HG02678 (cell line): ENCODE results near the gene ADGRG3.

Experiments used
- ATAC-seq: cut with Tn5 transposase; IDR thresholded peaks from one replicate; pipeline ENCODE4 v1.9.1; 2021; ENCODE audit warnings: mild to moderate bottlenecking, moderate library complexity; ENCODE audit not compliant: unreplicated experiment

Gene ADGRG3

DNA sequence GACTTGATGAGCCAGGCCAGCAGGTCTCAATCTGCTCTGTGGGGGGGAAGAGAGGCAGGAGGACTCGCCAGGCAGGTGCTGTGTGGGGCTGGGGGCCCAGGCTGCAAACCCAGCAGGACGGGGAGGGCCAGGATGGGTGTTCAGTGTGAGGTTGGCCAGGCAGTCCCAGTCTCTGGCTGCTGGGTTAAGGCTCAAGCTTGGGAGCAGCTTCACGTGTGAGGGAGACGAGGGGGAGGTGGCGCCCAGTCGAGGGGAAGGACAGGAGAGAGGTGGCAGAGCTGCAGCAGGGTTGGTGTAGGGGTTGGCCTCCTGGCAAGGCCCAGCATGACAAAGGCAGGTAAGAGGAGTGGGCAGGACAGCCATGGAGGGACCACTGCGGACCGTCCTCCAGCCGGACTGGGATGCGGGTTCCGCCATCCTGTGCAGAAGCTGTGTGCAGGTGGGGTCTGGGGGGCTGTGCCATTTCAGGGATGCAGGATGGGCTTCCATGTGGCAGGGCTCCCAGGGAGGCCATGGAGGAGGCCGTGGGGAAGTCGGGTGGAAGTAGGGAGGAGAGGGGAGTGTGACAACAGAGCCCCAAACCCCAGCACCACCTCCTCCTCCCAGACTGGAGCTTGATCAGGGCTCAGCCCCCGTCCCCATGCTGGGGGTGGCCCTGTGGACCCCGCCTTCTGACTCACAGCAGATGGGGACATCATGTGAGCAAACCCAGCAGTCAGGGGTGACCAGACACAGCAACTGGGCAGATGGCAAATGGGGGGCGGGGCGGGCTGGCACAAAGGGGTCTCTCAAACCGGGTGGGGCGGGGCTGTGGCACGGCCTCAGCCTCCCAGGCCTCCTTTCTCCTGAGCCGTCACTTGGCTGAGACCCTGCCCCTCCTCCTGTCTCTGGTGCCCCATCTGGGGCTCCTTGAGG lies 36.9 kb upstream of the ADGRG3 start:
- no peak for ATAC-seq

DNA sequence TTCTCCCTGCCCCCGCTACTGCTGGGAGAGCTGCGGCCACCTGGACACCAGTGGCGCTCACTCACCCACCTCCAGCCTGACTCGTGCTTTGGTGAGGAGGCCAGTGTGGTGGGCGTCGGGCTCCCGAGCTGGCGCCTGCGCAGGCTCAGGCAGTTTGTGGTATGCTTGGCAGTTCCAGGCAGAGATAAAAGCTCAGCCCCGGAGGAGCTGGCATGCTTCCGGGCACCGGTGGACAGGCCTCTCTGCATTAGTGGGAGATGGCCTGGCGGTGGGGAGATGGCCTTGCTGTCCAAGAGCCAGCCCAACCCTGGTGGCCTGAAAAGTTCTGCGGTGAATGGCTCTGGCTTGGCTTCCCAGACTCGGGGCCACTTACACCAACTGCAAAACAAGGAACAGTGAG lies 35.5 kb upstream of the ADGRG3 start:
- no peak for ATAC-seq

DNA sequence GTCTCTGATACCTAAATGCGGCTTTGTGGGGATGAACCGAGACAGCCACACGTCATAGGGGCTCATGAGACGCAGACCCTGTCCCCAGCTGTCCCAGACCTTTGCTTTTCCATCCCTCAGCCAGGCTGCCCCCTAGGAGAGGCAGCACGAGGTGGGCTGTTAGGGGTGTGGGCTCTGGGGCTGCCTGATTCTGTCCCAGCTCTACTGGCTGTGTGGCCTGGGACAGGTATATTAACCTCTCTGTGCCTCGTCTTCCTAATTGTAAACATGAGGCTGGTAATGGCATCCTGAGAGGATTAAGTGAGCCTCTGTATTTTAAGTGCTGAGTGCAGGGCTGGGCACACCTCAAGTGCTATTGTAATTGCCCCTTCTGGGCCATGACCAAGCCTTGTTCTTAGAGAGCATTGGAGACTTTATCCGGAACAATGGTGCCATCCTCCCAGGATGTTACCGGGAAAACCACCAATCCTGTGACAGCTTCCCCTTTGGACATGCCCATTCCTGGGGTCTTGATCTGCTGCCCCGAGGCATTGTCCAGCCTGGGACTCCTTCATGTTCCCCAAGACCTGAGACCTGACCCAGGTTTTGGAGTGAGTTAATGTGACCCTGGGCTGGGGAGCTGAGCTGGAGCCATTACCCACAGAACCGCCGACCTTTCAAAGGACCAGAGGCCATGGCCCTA lies 34.6 kb upstream of the ADGRG3 start:
- ATAC-seq: no peak

DNA sequence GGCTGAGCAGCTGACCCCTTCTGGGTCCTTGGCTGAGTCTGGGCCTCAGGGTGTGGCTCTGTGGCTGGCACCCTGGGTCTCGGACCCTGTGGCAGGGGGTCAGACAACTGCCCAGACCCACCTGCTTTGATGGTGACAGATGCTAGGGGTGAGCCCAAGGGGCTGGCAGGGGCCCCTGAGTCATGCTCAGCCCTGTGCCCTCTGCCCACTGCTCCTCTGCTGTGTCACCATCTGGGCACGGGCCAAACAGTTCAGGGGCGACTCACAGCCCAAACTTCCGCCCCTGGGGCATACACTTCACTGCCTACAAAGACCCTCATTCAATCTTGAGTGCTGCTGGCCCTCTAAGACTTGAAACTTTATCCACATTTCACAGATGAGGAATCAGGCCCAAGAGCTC lies 33.9 kb upstream of the ADGRG3 start:
- ATAC-seq: no peak

DNA sequence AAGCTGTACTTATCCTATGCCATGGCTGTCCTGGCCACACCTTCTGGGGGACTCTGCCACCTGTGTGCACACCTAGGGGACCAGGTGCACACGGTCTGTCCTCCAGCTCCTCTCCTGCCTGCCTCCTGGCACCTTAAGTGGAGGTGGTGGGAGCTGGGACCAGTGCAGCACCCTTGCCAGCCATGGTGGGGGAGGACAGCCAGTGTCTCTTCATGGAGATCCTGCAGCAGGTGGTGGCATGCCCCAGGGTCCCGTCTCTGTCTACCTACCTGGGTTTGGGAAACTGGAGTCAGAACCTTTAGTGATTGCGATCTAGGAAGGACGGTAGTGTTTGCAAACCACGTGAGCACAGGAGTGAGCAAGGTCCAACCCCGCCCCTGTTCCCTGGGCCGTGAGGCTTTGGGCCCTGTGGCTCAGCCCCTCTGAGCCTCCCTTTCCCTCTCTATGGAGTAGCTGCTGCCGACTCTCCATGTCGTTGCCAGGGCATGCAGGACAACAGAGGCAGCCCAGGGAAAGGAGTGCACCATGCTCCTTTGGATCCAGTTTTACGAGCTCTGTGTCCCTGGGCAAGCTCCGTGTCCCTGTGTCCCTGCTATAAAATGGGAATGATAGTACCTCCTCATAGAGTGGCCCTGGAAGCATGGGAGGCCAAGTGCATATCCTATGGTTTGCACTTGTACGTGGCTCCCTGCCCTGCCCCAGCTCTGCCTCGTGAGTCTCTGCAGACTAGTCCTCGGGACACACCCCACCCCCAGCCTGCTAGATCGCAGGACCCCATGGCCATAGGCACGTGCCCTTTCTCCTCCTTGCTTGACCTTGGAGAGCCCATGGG lies 32.6 kb upstream of the ADGRG3 start:
- ATAC-seq: no peak

DNA sequence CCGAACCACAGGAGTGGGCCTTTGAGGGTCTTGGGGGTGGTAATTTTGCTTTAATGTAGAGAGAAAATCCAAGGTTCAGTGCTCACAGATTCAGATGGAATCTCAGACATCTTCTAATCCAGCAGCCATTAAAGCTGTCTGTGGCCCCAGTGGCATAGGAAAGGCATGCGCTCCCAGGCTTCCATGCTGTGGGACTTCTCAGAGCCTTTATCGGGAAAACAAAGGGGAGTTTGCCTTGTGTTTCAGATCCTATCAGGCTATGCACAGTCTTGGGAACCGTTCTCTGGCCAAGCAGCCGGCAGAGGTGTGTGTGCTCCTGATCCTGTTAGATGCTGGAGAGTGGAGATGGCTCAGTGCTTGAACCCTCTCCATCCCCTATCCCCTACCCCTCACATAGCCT lies 31.9 kb upstream of the ADGRG3 start:
- no peak for ATAC-seq

DNA sequence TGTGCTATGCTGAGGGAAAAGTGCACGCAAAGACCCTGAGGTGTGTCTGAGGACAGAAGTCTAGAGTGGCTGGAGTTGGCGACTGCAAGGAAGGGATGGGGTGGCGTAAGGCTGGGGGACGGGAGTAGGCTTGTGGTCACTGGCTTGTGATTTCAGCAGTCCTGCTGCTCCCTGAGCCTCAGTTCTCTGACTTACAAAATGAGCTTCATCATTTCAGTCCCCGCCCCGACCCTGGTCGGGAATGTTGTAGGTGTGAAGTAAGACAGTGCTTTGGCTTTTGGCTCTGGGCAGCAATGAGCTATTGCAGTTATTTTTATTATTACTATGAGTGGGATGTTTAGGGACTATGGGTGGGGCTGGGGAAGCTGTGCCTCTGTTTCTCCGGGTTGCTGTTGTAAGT lies 31.1 kb upstream of the ADGRG3 start:
- ATAC-seq: no peak

DNA sequence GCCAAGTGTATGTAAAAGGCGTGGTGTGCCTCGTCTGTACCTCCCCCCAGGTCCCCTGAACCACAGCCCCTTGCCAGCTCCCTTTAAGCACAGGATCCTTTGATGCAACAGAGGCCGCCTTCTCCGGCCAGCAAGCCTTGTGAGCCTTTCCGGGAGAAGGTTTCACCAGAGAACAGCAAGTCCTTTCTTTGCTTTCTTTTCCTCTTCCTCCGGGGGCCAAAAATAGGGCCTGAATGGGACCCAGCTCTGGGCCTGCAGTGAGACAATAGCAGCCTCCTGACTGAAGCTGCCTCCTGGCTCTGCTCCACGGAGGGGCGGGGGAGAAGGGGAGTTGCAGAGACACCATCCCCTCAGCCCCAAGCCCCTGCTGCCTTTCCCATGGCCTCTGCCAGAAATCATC lies 30.7 kb upstream of the ADGRG3 start:
- no peak for ATAC-seq

DNA sequence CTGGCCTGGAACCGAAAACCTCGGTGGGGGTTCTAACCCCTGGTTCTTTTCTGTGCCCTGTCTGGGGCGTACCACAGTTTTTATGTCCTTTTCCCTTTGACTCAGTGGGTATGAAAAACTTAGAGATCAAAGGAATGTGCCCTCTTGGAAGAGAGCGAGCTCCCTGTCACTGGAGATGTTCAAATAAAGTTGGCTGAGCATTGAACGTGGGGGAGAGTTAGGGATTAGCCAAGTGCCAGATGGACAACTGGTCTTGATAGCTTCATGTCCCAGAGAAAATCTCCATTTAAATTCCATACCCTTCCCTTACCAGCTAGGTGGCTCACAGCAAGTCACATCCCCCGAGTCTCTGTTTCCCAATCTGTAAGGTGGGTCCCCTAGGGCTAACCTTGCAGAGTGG lies 30.1 kb upstream of the ADGRG3 start:
- no peak for ATAC-seq

DNA sequence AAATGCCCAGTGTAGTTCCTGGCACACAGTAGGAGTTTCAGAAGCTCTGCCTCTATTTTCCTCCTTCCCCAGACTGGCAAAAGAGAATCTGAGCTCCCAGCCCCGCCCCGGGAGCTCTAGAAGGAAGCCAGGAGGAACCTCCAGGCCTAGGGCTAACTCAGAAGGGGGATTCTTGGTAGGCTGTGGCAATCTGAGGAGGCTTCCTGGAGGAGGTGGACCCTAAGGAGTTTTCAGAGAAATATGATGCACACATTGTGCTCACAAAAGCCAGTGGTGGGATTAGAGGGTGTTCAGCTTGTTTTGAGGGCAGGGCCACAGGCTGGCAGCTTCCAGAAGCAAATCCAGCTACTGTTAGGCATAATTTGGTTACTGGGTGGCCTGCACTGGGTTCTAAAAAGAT lies 29.7 kb upstream of the ADGRG3 start:
- ATAC-seq: no peak

DNA sequence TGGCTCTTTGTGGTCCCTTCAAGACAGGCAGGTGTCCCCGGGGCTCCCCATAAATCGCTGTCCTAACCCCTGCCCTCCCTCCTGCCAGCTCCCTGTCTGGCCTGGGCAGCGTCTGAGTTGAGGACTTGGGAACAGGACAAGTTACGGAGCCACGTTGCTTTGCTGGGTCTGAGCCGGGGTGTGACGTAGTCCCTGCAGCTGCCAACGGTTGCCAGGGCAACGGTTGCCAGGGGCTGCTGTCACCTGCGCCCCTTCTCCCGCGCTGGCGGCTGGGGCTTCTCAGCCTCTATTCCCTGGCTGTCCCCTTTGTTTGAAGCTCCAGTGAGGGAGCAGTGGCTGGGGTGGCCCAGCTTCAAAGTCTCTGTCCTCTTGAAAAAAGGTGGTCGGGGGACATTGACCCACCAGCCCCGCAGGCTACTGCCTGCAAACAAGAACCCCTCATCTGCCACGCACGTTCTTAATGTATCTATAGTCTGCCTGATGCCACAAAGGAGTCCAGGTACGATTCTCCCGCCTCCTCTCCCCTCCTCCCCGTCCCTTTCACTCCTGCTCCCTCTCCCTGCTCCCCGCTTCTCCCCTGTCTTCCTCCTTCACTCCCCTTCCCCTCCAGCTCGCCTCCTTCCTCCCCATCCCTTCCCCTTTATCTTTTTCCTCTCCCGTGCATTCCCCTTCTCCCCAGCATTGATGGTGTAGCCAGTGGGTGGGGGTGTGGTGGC lies 28.8 kb upstream of the ADGRG3 start:
- ATAC-seq: no peak

DNA sequence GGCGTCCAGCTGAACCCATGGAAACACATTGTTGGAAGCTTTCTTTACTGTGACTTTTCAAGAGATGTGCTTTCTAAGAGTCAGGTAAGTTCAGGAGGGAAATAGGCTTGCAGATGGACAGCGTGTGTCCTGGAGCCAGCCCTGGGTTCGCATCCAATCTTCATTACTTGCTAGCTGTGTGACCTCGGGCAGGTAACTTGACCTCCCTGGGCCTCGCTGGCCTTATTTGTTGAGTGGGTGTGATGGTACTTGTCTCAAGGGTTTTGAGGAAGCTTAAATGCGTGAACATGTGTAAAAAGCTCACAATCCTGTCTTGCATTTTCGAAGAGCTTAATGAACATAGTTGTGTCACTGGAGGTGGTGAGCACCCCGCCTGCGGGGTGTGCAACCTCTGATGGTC lies 27.9 kb upstream of the ADGRG3 start:
- no peak for ATAC-seq

DNA sequence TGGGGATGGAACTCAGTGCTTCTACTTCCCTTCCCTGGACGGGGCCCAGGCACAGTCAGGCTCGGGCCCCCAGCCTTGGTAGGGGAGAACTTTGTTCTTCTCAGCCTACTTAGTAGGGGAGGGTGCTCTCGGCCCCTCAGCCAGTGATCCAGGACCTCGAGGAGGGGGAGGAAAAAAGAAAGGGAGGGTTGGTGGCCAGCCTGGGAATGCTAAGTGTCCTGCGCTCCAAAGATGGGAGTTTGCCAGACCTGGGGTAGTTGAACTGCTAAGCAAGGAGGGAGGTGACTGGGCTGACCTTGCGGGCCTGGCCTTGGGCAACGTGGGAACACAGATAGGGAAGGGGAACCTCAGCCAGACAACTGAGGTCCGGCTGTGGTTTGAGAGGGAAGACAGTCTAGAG lies 27.5 kb upstream of the ADGRG3 start:
- ATAC-seq: no peak

DNA sequence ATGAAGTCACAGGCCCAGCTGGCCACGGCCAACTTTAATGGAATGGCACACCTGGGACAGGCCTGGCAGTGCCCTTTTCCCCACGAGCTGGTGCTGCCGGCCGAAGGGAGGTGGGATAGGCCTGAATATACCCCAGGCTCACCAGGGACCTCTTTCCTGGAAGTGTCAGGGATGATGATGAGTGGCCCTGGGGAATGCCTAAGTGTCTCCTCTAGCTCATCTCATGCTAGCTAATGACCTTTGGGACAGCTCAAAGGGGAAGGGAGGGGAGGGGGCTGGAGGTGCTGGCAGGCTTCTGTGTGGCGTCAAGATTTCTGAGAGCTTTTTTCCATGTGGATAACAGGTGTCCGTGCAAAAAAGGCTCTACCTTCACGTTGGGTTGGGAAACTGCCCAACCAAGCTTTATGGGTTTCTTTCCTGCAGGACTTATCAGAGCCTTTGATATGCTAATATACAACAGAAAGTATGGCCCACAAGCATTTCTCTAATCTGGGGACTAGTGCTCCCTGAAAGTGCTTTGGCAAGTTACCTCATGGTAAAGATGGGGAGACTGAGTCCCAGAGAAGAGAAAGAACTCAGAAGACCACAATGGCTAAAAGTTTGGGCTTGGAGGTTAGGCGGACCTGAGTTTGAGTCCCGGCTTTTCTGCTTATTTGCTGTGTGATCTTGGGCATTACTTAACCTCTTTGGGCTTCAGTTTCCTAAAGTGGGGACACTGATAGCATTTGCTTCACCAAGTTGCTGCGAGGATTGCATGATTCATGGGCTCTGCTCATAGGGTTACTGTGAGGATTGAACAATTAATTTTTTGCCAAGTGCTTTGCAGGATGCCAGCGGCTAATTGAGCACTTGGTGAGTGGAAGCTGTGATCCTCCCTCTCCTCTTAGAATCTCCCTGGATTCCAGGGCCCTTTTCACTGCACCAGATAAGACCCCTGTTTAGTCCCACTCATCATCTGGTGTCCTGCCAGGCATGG lies 25.7 kb upstream of the ADGRG3 start:
- ATAC-seq: no peak

DNA sequence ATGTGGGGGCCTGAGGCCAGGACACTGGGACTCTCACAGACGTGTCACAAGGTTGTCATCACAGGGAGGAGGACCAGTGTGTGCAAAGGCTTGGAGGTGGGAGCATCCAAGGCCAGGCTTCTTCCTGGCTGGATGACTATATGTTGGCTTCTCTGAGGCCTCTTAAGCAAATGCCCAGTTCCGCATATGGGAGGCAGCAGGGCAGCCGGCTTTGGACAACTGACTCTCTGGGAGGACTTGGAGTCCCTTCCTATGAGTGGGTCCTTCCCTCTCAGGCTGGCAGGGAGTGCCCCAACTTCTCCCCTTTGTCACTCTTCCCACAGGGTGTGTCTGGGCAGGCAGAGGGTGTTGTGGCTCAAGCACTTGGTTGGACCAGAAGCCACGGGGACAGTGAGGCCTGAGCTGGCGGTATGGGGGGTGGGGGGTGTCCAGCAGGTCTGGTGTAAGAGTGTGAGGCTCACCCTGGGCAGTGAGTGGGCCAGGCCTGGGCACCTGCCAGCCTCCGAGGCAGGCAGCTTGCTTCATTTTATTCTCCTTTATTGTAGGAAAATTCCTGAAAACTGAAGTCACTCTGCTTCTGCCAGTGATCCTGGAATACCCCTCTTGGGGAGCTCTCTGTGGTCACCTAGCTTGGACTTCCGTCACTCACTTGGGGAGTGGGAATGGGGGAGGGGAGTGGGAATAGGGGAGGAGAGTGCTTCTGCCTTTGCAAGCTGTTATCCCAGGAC lies 24.8 kb upstream of the ADGRG3 start:
- ATAC-seq: no peak

DNA sequence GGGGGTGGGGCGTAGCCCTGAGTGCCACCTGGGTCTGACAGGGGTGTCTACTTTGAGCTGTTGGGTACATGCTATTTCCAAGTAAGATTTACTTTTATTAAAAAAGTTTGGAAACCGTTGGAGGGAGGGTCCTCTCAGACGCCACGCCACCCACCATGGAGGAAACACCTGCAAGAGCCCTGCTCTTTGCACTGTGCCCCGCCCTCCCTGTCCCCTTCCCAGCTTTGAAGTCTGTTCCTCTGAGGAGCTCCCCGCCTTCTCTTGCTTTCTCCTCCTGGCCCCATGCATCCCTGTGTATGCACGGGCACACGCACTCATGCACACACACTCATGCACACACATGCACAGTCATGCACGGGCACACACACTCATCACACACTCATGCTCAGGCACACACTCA lies 24.2 kb upstream of the ADGRG3 start:
- ATAC-seq: no peak

DNA sequence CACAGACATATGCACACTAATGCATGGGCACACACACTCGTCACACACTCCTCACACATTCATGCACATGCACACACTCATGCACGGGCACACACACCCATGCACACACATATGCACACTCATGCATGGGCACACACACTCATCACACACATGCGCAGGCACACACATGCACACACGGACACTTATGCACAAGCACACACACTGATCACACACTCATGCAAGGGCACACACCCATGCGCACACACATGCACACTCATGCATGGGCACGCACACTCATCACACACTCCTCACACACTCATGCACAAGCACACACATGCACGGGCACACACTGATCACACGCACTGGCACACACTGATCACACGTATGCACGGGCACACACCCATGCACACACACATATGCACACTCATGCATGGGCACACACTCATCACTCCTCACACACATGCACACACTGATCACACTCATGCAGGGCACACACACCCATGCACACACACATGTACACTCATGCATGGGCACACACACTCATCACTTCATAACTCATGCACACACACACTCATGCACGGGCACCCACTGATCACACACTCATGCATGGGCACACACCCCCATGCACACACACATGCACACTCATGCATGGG lies 23.6 kb upstream of the ADGRG3 start:
- no peak for ATAC-seq

DNA sequence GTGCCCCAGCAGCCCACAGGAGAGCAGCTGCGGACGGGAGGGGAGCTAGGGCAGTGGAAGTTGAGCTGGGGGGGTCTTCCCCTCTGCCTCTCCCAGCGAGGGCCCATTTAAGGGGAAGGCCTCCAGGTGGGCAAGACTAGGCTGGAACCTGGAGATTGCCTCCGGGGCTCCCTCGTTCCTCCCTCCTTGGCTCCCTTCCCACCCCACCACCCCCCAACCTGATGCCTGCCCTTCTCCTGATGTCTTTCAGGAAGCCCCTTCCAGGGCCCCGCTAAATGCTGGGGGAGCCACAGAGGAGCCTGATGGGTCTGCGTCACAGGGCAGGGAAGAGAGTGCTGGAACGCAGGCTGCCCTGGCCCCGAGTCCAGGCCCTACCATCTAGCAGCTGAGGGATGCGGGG lies 22.9 kb upstream of the ADGRG3 start:
- no peak for ATAC-seq
